Activated B cell treated with CpG ODN at 0.5 μM for 24 hours (primary cell): ENCODE measurements around the gene CMTR1. TPM values are rescaled to one million over a fixed set of nuclear protein-coding genes. Genes with fewer than 3 reads are reported as not detected.

Experiments
- ATAC-seq: fragments of 200-7000 bp; cut with Tn5 transposase; one replicate; pipeline ENCODE4 v1.10.0; 2021; ENCODE audit warnings: low read depth, mild to moderate bottlenecking, moderate library complexity
- CTCF ChIA-PET: fragments of 350-600 bp; sonication (Branson Sonifier 250); formaldehyde crosslinking; loops from one replicate; lab custom pipeline; 2021; ENCODE audit warnings: antibody characterized with exemption; lab: Charles Lee
- POLR2A ChIA-PET: fragments of 350-600 bp; sonication (Branson Sonifier 250); formaldehyde crosslinking; loops from one replicate; lab custom pipeline; 2021; ENCODE audit warnings: antibody characterized with exemption; lab: Charles Lee
- DNase-seq: peaks from one replicate; pipeline ENCODE4 v3.0.0; 2022
- H3K27ac Mint-ChIP-seq: one replicate; pipeline ENCODE4 v1.8.0; 2020; ENCODE audit warnings: mixed read lengths
- H3K27me3 Mint-ChIP-seq: one replicate; pipeline ENCODE4 v1.8.0; 2021; ENCODE audit warnings: mixed read lengths
- H3K36me3 Mint-ChIP-seq: one replicate; pipeline ENCODE4 v1.8.0; 2021; ENCODE audit warnings: low read depth, mixed read lengths
- H3K4me1 Mint-ChIP-seq: one replicate; pipeline ENCODE4 v1.8.0; 2021; ENCODE audit warnings: mixed read lengths
- H3K4me3 Mint-ChIP-seq: one replicate; pipeline ENCODE4 v1.8.0; 2020; ENCODE audit warnings: mild to moderate bottlenecking, mixed read lengths
- H3K9me3 Mint-ChIP-seq: one replicate; pipeline ENCODE4 v1.8.0; 2020; ENCODE audit warnings: mixed read lengths
- CTCF ChIP-seq: fragments of 200-600 bp; IDR thresholded peaks from one replicate; pipeline ENCODE4 v1.8.0; 2022; ENCODE audit warnings: antibody characterized with exemption, mild to moderate bottlenecking
- intact Hi-C: fragments of 100-400 bp; cut with micrococcal nuclease; formaldehyde crosslinking; loops from one replicate; pipeline ENCODE4 v1.15.1; 2024
- total RNA-seq: library from RNA; stranded (reverse); gene quantifications from 2 replicates; pipeline ENCODE4 v1.2.3, GENCODE V29; 2022

CMTR1 gene
- total RNA-seq, 1 donor from 2014 or later = 65.7 TPM

- DNase-seq (no peak), ATAC-seq (no peak)
- Mint-ChIP-seq H3K27me3 (peaks cover 36% of the 10 kb centered on the region), H3K9me3 (no peaks in the 10 kb centered on the region), H3K27ac (no peak overlapping the region), H3K4me1 (peaks cover 9% of the 10 kb centered on the region), H3K4me3 (no peak overlapping the region), H3K36me3 (no peaks in the 10 kb centered on the region)
- intact Hi-C loops = no loop called here
- ChIA-PET POLR2A (no interaction called here), CTCF (no interaction called here)
- TF ChIP-seq CTCF = no peak
These were observed 97.3 kb downstream of the CMTR1 start for GRCh38 chr6:37530297-37530696.

GRCh38 chr6:37531026-37531425, 98.0 kb downstream of the CMTR1 start:
- DNase-seq = no peak
- no peak overlapping the region for H3K4me3 Mint-ChIP-seq
- H3K27ac Mint-ChIP-seq = no peak overlapping the region
- POLR2A ChIA-PET = no interaction called here
- peaks cover 34% of the 10 kb centered on the region for H3K27me3 Mint-ChIP-seq
- H3K9me3 Mint-ChIP-seq = no peaks in the 10 kb centered on the region
- TF ChIP-seq CTCF = no peak
- no peak for ATAC-seq
- no peaks in the 10 kb centered on the region for H3K36me3 Mint-ChIP-seq
- H3K4me1 Mint-ChIP-seq = peaks cover 17% of the 10 kb centered on the region
- CTCF ChIA-PET = no interaction called here
- intact Hi-C loops = no loop called here

Other genes starting within 250 kb of the CMTR1 start
- gene TBC1D22B, start 175.4 kb upstream of the CMTR1 start, total RNA-seq = 10.7 and 11.1 TPM in 2 replicates
- gene TMEM217, start 175.1 kb upstream of the CMTR1 start, total RNA-seq = 0.54 and 1.0 TPM in 2 replicates
- gene RNF8, start 79.2 kb upstream of the CMTR1 start, total RNA-seq = 18.7 and 18.8 TPM in 2 replicates
- gene CCDC167, start 66.7 kb downstream of the CMTR1 start, total RNA-seq = 18.4 and 25.9 TPM in 2 replicates